Stimulated activated CD4-positive, alpha-beta T cell treated with anti-CD3 and anti-CD28 coated beads, Interleukin-2, amount 100 ng/mL, for 24 hours (primary cell): ENCODE measurements around the gene LMBR1.
A peak's percentile ranks its signal among the peaks of the same experiment; 100 is the strongest.
"Not testable (repeated sequence)": the region's sequence is repeated elsewhere in the genome, so short reads cannot be mapped to it uniquely, and the experiment has no call there.

Experiments
- DNase-seq, 2 donors: peaks; one replicate each; pipeline ENCODE4 v3.0.0-alpha.2; 2020

LMBR1 gene

GRCh38 chr7:156906200-156906649 is 13.2 kb upstream of the LMBR1 start:
- DNase-seq = no peak

- no peak for DNase-seq
These were observed 10.4 kb upstream of the LMBR1 start for GRCh38 chr7:156903232-156903909.

DNA sequence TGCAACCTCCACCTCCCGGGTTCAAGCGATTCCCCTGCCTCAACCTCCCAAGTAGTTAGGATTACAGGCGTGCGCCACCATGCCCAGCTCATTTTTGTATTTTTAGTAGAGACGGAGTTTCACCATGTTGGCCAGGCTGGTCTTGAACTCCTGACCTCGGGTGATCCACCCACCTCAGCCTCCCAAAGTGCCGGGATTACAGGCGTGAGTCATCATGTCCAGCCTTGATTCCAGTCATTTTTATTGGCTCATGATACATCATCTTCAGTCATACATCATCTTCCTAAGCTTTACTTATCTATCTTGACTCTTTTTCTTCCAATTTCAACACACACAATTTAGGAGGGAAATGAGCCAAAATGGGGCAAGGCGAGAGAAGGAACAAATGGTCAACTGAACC is 7.1 kb upstream of the LMBR1 start:
- DNase-seq = not testable (repeated sequence)

- DNase-seq = no peak
These were observed 6.0 kb upstream of the LMBR1 start for GRCh38 chr7:156898938-156899337.

- DNase-seq = no peak
These were observed 4.7 kb upstream of the LMBR1 start for GRCh38 chr7:156897673-156898072.

GRCh38 chr7:156896388-156897022 is 3.5 kb upstream of the LMBR1 start:
- DNase-seq = no peak

DNA sequence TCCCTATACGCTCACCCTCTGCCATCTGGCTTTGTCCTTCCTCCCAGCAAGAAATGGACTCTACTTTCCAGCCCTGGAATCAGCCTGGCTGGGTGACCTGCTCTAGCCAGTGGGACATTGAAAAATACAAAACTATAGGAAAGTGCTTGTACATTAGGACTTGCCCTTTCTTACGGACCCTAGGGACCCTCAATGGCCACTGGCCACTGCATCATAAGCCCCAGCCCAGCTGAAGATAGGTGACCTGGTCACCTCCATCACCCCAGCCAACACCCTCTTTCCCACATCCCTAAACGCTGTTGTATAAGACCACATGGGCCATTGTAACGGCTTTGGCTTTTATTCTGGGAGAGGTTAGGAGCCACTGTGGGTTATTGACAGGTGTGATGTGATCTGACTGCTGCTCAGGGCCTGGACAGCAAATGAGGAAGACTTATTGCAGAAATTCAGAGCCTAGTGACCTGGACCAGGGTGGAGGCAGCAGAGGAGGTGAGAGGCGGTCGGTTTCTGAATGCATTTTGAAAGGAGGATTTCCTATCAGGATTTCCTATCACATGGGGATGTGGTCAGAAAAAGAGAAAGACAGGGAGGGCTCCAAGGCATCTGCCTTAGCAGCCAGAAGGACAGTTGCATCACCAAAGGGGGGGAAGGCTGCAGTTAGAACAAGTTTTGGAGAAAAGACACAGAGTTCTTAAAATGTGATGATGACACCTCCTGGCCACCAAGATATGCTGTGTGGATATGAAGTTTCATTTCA is 2.2 kb upstream of the LMBR1 start:
- DNase-seq = no peak

DNA sequence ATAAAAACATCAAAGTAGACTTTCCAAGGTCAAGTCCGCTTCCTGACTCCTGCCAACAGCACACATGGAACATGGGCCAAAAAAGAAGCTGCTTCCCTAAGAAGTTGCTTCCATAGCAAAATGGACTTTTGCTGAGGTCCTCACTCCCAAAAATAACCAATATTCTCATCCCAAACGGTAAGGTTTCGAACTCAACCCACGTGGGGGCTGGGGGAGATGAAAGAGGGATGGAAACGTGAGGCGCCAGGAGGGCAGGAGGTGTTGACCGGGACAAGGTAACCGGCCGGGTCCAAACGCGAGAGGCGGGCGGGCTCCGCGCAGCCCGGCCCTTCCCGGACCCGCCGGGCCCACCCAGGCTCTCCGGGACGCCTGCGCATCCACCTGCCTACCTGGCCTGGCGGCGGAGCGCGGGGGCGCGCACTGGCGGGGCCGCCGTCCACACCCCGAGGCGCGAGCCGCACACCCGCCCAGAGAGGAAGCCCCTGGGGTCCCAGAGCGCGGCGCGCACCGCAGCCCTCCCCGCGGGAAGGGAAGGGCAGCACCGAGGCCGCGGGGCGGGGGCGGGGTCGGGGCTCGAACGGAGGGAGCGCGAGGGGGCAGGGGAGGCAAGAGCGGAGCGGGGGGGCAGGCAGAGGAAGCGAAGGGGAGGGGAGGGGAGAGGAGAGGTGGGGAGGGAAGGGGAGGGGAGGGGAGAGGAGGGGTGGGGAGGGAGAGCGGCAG is 742 bp downstream of the LMBR1 start:
- peak; percentile 61 to 70 for DNase-seq

- no peak for DNase-seq
These were observed 3.2 kb downstream of the LMBR1 start for GRCh38 chr7:156889746-156890145.

GRCh38 chr7:156889089-156889488 is 3.9 kb downstream of the LMBR1 start:
- DNase-seq = no peak

DNA sequence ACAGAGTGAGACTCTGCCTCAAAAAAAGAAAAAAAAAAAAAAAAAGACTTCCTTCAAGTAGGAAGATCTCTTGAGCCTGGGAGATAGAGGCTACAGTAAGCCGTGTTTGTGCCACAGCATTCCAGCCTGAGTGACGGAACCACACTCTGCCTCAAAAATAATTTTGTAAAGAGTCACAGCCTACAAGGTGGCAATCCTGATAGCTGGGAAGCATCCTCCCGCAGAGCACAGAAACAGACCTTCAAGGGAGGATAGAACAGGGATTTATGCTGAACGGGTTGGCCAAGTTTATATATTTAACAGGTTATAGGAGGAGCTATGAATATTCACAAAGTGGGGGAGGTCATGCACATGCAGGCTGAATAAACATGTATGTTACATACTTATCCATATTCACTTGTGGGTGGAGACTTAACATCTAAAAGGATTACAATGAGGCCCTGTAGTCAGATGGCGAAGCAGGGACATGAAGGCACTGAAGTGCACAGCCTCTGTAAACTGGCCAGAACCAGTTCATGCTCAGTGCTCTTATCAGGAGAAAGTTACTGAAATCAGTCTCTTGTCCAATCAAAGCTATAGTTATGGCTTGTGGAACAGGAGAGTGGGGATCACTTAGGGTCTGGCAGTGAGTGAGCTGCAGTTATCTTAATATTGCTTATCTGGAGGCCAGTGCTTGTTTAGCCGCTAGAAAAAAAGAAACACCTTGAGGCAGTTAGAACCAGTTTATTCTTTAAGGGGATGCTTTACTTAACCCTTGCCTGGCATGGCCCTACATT is 6.8 kb downstream of the LMBR1 start:
- no peak for DNase-seq

GRCh38 chr7:156881679-156882078 is 11.3 kb downstream of the LMBR1 start:
- DNase-seq = no peak

- DNase-seq = no peak
These were observed 17.2 kb downstream of the LMBR1 start for GRCh38 chr7:156875766-156876165.

GRCh38 chr7:156868363-156868762 is 24.6 kb downstream of the LMBR1 start:
- DNase-seq = not testable (repeated sequence)

GRCh38 chr7:156865493-156865892 is 27.5 kb downstream of the LMBR1 start:
- no peak for DNase-seq

DNA sequence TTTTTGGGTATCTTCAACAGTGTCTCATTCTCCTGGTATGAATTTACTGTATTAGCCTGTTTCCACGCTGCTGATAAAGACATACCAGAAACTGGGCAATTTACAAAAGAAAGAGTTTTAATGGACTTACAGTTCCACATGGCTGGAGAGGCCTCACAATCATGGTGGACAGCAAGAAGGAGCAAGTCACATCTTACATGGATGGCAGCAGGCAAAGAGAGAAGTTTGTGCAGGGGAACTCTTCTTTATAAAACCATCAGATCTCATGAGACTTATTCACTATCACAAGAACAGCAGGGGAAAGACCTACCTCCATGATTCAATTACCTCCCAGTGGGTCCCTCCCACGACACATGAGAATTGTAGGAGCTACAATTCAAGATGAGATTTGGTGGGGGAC is 31.0 kb downstream of the LMBR1 start:
- DNase-seq = not testable (repeated sequence)

GRCh38 chr7:156861212-156861611 is 31.8 kb downstream of the LMBR1 start:
- DNase-seq = no peak

DNA sequence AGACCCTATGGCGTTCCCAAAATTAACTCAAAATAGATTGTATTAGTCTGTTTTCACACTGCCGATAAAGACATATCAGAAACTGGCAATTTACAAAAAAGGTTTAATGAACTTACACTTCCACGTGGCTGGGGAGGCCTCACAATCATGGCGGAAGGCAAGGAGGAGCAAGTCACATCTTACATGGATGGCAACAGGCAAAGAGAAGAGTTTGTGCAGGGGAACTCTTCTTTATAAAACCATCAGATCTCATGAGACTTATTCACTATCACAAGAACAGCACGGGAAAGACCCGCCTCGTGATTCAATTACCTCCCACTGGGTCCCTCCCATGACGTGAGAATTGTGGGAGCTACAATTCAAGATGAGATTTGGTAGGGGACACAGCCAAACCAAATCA is 32.9 kb downstream of the LMBR1 start:
- DNase-seq = not testable (repeated sequence)

- no peak for DNase-seq
These were observed 34.5 kb downstream of the LMBR1 start for GRCh38 chr7:156858523-156858922.

GRCh38 chr7:156857757-156858156 is 35.2 kb downstream of the LMBR1 start:
- no peak for DNase-seq

GRCh38 chr7:156854654-156855053 is 38.3 kb downstream of the LMBR1 start:
- no peak for DNase-seq

DNA sequence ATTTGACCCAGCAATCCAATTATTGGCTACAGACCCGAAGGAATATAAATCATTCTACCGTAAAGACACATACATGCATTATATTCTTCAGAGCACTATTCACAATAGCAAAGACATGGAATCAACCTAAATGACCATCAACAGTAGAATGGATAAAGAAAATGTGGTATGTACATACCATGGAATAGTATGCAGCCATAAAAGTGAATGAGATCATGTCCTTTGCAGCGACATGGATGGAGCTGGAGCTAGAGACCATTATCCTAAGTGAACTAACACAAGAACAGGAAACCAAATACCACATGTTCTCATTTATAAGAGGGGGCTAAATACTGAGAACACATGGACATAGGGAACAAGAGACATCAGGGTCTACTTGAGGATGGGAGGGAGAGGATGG is 44.0 kb downstream of the LMBR1 start:
- no peak for DNase-seq
